OCI-LY3 (cell line): ENCODE results near the gene MAD1L1.

Experiments
- CTCF ChIP-seq: fragments of 200-600, 300-600 bp; sonication (generic); IDR thresholded peaks from 2 replicates; pipeline ENCODE4 v1.5.1; 2014; ENCODE audit warnings: antibody characterized with exemption, low read length, low read depth
- EZH2phosphoT487 ChIP-seq: fragments of 200-600 bp; shearing (Covaris generic); IDR thresholded peaks from 2 replicates; pipeline ENCODE4 v1.6.1; 2018; ENCODE audit warnings: antibody characterized with exemption, mixed run types, low read depth

GRCh38 chr7:2201686-2202360, 30.9 kb downstream of the MAD1L1 start:
- no peak for TF ChIP-seq CTCF
- no peak for TF ChIP-seq EZH2phosphoT487
